IMR-90 (cell line): ENCODE measurements around the gene IQGAP2.

Experiments
- BHLHE40 ChIP-seq: fragments of 150-350 bp; IDR thresholded peaks from 2 replicates; pipeline ENCODE4 v1.6.1; 2016; ENCODE audit warnings: mild to moderate bottlenecking, low read depth, low read length
- CEBPB ChIP-seq: IDR thresholded peaks from 2 replicates; pipeline ENCODE4 v1.6.1; 2012; ENCODE audit warnings: low read depth, low read length, improper control_type of control experiment
- CHD1 ChIP-seq: IDR thresholded peaks from 2 replicates; pipeline ENCODE4 v1.6.1; 2012; ENCODE audit warnings: low read depth, low read length, improper control_type of control experiment
- FOS ChIP-seq: fragments of 150-350 bp; IDR thresholded peaks from 2 replicates; pipeline ENCODE4 v1.6.1; 2016; ENCODE audit warnings: low read depth, low read length
- MAFK ChIP-seq: IDR thresholded peaks from 2 replicates; pipeline ENCODE4 v1.6.1; 2012; ENCODE audit warnings: low read depth, low read length, improper control_type of control experiment
- MXI1 ChIP-seq: IDR thresholded peaks from 2 replicates; pipeline ENCODE4 v1.6.1; 2012; ENCODE audit warnings: low read depth, mild to moderate bottlenecking, low read length, moderate library complexity, borderline replicate concordance
- NFE2L2 ChIP-seq: fragments of 150-350 bp; IDR thresholded peaks from 2 replicates; pipeline ENCODE4 v1.6.1; 2016; ENCODE audit warnings: low read depth, mild to moderate bottlenecking, low read length
- POLR2A ChIP-seq: IDR thresholded peaks from 2 replicates; pipeline ENCODE4 v1.6.1; 2012; ENCODE audit warnings: mild to moderate bottlenecking, low read depth, low read length
- RAD21 ChIP-seq: IDR thresholded peaks from 2 replicates; pipeline ENCODE4 v1.6.1; 2012; ENCODE audit warnings: low read length, improper control_type of control experiment
- RCOR1 ChIP-seq: IDR thresholded peaks from 2 replicates; pipeline ENCODE4 v1.6.1; 2012; ENCODE audit warnings: mild to moderate bottlenecking, low read length, improper control_type of control experiment; ENCODE audit not compliant: insufficient replicate concordance
- RFX5 ChIP-seq: IDR thresholded peaks from 2 replicates; pipeline ENCODE4 v1.8.0; 2012; ENCODE audit warnings: low read depth, mild to moderate bottlenecking, low read length, moderate library complexity
- SMC3 ChIP-seq: fragments of 150-350 bp; IDR thresholded peaks from 2 replicates; pipeline ENCODE4 v1.6.1; 2016; ENCODE audit warnings: low read depth, mild to moderate bottlenecking, antibody characterized with exemption, low read length, moderate library complexity
- TF ChIP-seq, protein P1 (sequence below): conservative IDR thresholded peaks from 2 replicates; pipeline ENCODE4 v1.5.1; 2012; ENCODE audit warnings: mild to moderate bottlenecking, low read depth, low read length, improper control_type of control experiment
- TF ChIP-seq, protein P2 (sequence below): fragments of 150-350 bp; IDR thresholded peaks from 2 replicates; pipeline ENCODE4 v1.6.1; 2017; ENCODE audit warnings: mild to moderate bottlenecking, antibody characterized with exemption, low read length, low read depth

DNA sequence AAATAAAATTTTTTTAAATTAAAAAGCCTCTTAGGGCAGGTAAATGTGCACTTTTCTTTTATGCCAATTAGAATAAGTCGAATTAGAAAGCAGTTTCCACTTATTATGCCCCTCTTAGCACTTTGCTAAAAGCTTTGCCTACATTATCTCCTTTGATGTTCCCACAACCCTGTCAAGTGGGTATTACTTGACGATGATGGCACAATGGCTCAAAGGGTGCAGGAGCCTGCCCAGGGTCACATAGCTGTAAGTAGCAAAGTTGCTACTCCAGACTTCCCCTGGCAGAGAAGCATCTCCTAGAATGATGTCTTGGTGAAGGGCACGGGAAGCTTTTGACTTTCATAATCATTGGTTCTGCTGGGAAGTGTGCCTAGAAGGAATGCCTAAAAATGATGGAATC, 18.4 kb upstream of the IQGAP2 start:
- TF ChIP-seq, protein P1, sequence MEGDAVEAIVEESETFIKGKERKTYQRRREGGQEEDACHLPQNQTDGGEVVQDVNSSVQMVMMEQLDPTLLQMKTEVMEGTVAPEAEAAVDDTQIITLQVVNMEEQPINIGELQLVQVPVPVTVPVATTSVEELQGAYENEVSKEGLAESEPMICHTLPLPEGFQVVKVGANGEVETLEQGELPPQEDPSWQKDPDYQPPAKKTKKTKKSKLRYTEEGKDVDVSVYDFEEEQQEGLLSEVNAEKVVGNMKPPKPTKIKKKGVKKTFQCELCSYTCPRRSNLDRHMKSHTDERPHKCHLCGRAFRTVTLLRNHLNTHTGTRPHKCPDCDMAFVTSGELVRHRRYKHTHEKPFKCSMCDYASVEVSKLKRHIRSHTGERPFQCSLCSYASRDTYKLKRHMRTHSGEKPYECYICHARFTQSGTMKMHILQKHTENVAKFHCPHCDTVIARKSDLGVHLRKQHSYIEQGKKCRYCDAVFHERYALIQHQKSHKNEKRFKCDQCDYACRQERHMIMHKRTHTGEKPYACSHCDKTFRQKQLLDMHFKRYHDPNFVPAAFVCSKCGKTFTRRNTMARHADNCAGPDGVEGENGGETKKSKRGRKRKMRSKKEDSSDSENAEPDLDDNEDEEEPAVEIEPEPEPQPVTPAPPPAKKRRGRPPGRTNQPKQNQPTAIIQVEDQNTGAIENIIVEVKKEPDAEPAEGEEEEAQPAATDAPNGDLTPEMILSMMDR = no peak
- TF ChIP-seq POLR2A = no peak
- TF ChIP-seq SMC3 = no peak
- TF ChIP-seq, protein P2, sequence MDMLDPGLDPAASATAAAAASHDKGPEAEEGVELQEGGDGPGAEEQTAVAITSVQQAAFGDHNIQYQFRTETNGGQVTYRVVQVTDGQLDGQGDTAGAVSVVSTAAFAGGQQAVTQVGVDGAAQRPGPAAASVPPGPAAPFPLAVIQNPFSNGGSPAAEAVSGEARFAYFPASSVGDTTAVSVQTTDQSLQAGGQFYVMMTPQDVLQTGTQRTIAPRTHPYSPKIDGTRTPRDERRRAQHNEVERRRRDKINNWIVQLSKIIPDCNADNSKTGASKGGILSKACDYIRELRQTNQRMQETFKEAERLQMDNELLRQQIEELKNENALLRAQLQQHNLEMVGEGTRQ = no peak
- TF ChIP-seq RFX5 = no peak
- no peak for TF ChIP-seq RAD21
- TF ChIP-seq CHD1 = no peak
- no peak for TF ChIP-seq FOS
- no peak for TF ChIP-seq RCOR1
- no peak for TF ChIP-seq BHLHE40
- TF ChIP-seq MAFK = no peak
- no peak for TF ChIP-seq CEBPB
- TF ChIP-seq NFE2L2 = no peak
- TF ChIP-seq MXI1 = no peak
